Endometrium (tissue), 2 donors: ENCODE data around the gene TRMT1L.
"Not testable (repeated sequence)": the region's sequence is repeated elsewhere in the genome, so short reads cannot be mapped to it uniquely, and the experiment has no call there.

ENCODE experiments used
- FAIRE-seq: peaks from 2 replicates; lab custom pipeline; 2012; peaks lifted over from hg19 to GRCh38; lab: Jason Lieb, UNC
- donor health status: control.
- donor health status: control.

TRMT1L gene, protein sequence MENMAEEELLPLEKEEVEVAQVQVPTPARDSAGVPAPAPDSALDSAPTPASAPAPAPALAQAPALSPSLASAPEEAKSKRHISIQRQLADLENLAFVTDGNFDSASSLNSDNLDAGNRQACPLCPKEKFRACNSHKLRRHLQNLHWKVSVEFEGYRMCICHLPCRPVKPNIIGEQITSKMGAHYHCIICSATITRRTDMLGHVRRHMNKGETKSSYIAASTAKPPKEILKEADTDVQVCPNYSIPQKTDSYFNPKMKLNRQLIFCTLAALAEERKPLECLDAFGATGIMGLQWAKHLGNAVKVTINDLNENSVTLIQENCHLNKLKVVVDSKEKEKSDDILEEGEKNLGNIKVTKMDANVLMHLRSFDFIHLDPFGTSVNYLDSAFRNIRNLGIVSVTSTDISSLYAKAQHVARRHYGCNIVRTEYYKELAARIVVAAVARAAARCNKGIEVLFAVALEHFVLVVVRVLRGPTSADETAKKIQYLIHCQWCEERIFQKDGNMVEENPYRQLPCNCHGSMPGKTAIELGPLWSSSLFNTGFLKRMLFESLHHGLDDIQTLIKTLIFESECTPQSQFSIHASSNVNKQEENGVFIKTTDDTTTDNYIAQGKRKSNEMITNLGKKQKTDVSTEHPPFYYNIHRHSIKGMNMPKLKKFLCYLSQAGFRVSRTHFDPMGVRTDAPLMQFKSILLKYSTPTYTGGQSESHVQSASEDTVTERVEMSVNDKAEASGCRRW

DNA sequence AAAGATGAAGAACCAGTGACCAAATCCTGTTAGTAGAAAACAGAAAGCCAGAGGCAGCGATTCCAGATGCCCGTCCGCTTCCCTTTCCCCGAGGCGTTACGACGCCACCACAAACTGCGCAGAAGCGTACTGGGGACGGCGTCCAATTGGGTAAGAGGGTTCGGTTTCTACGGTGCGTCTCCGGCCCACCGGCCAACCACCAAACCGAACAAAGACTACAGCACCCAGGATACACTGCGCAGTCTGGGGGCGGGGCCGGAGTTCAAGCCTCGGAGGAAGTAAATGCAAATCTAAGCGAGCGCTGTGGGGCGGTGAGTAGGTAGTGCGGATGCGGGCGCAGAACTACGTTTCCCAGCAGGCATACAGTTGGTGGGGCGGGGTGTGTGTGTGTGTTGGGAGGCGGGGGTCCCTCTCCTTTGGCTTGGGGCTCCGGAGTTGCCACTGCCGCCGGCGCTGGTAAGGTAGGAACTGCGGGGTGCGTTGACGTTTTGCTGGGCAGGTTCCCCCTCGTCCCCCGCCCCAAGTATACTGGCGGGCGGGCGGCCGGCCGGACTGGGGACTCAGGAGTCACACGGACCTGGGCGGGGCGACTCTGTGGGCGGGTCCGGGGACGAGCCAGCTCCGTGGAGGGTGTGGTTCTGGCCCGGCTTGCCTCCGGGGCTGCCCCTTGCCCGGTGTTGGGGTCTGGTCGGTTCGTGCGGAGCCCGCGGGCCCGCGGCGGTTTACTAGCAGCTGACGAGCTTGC lies at the start of gene TRMT1L, which contains the start of gene SWT1:
TRMT1L (minus strand) TSS at position 100 of the 745 bp plus-strand sequence. CDS start 241 bp downstream, outside the sequence.
SWT1 (plus strand) TSS at position 314 of the 745 bp plus-strand sequence. CDS start 3,675 bp downstream, outside the sequence.
- peak; percentile 98 for FAIRE-seq

DNA sequence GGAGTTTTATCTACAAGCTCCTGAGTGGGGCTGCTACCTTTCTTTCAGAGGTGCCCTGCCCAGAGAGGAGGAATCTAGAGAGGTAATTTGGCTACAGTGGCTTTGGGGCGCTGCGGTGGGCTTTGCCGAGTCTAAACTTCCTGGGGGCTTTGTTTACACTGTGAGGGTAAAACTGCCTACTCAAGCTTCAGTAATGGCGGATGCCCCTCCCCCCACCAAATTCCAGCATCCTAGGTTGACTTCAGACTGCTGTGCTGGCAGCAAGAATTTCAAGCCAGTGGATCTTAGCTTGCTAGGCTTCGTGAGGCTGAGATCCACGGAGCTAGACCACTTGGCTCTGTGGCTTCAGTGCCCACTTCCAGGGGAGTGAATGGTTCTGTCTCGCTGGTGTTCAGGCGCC lies 44.1 kb upstream of the TRMT1L start:
- FAIRE-seq = no peak

DNA sequence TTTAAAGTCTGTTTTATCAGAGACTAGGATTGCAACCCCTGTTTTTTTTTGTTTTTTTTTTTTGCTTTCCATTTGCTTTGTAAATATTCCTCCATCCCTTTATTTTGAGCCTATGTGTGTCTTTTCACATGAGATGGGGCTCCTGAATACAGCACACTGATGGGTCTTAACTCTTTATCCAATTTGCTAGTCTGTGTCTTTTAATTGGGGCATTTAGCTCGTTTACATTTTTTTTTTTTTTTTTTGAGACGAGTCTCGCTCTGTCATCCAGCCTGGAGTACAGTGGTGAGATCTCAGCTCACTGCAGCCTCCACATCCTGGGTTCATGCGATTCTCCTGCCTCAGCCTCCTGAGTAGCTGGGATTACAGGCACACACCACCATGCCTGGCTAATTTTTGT lies 42.0 kb upstream of the TRMT1L start:
- FAIRE-seq = not testable (repeated sequence)

DNA sequence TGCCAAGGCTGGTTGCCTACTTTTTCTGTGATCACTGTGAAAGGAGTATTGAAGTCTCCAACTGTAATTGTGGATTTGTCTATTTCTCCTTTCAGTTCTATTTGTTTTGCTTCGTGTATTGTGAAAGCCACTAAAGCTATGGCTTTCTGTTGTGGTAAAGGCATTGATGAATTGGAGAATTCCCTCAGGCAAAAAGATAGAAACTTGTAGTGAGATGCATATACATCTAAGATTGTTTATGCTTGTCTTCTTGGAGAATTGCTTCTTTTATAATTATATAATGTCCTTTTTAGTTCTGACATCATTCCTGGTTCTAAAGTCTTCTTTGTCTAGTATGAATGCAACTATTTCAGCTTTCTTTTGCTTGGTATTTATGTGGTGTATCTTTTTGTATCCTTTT lies 37.0 kb upstream of the TRMT1L start:
- no peak for FAIRE-seq

DNA sequence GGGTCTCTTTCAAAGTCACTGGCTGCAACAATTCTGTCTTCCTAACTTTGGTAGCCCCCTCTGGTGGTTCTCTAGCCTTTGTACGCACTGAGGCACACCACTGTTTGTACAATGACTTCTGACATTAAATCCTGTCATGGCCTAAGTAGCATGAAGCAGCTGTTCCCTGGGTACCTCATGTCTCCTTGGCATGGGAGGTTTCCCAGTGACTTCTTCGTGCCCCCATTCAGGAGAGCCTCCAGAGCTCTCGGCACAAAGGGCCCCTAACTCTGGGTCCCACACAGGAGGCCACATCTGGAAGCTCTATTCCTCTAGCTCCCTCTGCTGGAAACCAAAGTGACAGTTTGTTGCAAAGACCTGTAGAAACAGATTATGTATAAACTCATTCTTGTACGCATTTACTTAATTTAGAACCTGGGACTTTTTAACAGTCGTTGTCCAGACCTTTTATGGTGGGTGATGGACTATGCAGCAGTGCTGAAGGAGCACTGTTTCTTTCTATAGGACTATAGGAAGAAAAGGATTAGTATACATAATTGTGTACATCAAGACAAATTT lies 13.6 kb upstream of the TRMT1L start:
- FAIRE-seq = peak; percentile 29

DNA sequence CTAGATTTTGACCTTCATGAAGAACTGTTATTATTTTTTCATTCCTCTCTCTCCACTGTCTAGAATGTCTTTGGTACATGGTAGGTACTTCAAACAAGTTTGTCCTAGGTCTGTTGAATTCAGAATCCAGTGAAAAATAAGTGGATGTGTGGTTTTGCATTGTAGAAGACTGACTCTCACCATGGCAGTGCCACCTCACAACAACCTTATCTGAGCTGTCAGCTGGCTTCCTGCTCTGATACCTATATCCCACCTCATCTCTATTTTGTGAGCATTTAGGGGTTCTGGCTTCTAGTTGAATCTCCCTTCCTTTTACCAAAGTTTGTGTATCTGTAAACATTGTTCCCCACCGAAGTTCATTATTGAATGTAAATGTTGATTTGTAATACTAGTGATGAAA lies 9.4 kb upstream of the TRMT1L start:
- FAIRE-seq = no peak

DNA sequence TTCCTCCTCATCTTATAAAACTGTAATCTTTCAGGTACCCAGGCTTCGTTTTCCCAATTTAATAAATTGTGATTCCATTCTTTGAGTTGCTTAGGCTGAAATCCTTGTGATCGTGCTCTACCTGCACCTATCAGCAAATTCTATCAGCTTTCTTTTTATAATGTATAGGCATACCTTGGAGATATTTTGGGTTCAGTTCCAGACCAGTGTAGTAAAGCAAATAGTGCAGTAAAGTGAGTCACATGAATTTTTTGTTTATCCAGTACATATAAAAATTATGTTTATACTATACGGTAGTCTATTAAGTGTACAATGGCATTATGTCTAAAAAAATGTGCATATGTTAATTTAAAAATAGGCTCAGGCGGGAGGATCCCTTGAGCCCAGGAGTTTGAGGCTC lies 5.7 kb upstream of the TRMT1L start:
- FAIRE-seq = no peak

DNA sequence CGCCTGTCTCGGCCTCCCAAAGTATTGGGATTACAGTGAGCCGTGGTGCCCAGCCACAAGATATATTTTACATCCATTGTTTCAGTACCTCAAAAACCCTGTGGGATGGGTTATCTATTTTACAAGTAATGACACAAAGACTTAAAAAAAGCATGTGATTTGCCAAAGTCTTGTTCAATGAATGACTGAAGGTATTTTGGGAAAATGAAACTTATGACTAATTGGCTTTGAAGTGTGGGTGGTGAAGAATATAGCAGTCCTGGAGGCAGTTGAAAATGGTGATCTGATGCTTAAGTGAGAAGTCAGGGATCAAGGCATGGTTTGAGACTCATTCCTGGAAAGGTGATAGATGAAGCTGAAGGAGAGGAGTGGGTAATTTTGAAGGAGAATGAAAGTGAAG lies 3.2 kb upstream of the TRMT1L start:
- no peak for FAIRE-seq

DNA sequence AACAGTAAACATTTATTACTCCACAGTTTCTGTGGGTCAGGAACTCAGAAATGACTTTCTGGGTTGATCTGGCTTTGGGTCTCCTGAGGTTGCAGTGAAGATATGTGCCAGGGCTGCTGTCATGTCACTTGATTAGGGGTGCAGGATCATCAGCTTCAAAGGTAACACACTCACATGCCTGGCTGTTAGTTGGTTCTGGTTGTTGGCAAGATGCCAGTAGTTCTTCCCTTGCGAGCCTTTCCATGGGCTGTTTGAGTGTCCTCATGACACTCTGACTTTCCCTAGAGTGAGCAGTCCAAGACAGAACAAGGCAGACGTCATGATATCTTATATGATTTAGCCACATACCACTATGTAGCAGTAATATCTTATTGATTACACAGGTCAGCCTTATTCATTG lies 2.0 kb upstream of the TRMT1L start:
- no peak for FAIRE-seq

DNA sequence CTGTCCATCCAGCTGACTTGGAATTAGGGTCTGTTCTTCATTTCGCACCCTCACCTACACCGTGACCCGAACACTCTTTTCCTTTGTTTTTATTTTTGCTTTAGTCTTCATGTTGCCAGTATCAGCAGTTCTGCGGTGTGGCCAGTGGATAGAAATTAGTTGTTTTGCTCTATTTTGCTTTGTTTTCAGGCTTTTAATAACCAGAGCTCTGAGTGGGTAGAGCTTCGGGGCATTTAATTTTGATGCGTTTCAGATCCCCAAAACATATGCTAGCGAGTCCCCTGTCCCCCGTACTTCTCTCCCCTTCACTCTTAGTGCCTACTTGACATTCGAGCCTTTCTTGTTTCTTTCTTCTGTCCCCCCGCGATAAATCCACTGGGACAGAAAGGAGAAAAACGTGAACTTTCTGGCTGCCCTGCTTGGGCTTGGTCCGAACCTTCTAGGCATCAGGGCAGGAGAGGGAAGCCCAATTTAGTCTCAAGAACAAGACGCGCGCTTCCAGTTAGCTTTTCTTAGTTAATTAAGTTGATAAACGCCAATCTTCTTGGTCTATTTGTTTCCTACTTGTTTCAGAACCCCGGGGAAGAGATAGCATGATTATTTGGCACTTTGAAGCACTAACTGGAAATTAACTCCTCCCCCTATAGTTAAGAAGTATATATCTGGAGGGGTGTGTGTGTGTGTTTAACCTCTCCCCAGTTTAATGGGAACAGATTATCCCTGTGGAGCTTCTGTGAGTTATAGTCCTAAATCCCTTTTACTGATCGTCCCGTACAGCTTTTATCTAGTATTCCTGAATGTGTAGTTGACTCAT lies 1.1 kb upstream of the TRMT1L start:
- FAIRE-seq = no peak

DNA sequence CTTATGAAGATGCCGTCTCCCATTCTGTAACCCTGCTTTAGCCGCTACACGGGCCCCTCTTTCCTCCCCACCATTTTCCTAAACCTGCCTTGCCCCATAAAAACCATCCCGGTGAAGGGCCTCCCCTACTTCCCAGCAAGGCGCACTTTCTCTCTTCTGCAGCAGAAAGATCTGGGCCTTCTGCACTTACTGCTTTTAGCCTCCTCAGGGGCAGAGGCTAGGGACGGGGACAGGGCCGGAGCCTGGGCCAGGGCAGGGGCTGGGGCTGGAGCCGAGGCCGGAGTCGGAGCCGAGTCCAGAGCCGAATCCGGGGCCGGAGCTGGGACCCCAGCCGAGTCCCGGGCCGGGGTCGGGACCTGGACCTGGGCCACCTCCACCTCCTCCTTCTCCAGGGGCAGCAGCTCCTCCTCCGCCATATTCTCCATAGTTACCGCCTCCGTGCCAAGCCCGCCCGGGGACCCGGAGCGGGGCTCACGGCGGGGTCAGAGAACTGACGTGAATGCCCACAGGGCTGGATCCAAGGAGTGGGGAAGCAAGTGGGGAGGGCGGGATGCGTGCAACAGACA lies 382 bp downstream of the TRMT1L start:
- FAIRE-seq = no peak

DNA sequence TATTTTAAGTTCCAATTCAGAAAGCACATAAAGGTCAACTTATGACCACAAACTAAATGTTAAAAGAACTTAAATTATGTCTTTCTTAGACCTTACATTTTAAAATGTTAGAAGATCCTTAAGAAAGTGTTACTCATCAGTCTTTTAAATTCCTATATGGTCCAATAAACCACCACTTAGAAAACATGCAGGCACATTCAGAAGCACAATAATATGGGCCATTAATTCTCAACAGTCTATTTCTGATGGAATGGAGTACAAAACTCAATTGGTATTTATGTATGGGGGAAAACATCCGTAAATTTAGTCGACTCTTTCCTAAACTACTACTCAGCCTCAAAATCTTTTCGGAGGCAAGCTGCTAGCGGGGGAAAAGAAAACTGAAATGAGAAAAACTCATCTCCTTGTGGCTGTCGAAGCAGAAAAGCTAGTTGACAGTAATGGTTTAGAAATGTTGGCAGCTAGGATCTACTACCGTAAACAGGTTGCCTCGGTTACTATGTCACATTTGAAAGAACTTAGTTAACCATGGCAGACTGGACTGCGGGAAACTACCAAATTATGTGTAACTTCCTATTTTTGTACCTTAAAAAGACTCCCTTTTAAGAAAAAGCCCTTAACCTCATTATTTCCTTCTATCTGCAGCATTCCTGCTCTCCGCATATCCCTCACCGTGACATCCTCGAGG lies 1.0 kb downstream of the TRMT1L start:
- FAIRE-seq = peak; percentile 58

DNA sequence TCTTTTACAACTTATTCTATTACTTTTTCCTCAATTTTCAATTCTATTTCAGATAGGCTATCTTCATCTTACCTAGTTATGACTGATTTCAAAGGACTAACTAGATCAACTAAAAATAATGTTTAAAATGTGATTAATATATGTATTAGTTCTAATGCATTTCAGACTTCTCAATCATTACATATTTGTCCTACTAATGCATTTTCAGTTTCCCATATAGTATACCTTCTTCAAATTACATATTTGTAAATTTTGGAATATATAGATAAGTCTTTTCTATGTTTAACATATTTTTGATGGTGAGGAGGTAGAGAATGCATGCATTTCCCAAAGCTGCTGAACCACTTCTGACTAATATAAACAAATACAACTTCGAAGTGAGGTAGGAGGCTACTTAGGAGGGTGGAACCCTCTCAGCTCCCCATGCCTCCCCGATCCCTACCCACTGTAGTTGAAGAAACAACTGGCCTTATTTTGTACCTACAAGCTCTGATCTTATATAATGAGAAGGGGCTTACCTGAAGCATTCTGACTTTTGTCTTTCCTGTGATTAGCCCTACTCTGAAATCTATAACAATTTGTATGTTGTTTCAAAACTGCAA lies 1.7 kb downstream of the TRMT1L start:
- no peak for FAIRE-seq

DNA sequence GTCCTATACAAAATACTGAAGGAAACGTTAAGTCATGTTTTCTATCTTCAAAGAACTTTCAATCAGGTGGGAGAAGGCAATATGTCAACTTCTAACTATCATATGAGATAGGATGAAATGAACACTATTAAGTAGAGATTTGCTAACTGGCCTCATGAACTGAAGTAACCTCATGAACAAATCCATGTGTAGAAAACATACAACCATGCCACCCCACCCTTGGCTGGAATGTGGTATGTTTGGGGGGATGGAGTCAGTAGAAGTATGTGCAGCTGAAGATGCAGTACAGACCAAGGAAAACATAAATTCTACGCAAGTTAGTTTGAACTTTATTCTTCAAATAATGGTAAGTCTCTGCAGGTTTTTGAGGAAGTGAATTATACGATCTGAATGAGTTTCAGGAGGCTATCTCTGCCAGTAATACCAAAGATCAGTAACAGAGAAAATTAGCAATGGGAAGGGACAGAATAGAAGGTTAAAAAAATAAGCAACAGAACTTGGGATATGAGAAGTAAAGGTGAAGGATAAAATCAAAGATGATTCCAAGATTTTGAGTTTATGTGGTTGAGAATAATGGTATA lies 4.5 kb downstream of the TRMT1L start:
- FAIRE-seq = no peak

DNA sequence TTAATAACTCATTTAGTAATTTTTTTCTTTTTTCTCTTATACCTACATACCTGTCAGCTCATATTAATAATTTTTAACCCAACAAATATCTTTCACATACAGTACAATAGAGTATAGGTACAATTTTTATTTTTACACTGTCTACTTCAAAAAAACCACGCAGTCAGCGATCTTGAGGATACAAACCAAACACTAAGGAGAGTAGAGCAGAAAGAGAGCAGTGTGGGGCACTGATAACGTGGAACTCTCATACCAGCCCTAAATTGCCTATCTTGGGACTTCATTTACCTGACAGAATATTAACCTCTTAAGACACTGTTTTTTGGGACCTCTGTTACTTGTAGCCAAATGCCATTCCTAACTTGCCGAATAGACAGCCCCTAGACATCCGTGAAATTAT lies 5.5 kb downstream of the TRMT1L start:
- no peak for FAIRE-seq

DNA sequence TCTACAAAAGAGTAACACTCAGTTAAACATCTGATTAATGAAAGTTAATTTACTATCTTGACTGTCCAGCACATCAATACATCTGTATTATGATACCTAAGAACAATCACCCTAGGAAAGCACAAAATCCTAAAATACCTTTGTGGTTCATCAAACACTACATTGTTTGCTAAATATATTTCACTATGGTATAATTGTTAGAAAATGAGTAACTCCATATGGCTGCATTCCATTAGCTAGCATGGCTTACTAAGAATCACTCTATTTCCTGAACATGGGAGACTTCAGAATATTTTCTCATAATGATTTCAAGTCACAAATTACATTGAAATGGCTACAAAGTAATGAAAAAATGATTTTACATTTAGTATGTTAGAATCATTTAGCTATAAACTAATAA lies 12.5 kb downstream of the TRMT1L start:
- no peak for FAIRE-seq

DNA sequence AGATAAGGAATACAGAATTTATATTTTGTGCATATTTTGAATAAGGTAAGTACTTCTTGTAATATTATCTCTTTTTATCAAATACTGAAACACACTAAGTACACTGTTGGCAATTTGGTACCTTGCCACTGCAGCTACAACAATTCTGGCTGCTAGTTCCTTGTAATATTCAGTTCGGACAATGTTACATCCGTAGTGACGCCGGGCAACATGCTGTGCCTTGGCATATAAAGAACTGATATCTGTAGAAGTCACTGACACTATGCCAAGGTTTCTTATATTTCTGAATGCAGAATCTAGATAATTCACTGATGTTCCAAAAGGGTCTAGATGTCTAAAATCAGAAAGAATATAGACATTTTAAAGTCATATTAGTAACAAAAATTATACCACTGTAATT lies 17.5 kb downstream of the TRMT1L start:
- no peak for FAIRE-seq

DNA sequence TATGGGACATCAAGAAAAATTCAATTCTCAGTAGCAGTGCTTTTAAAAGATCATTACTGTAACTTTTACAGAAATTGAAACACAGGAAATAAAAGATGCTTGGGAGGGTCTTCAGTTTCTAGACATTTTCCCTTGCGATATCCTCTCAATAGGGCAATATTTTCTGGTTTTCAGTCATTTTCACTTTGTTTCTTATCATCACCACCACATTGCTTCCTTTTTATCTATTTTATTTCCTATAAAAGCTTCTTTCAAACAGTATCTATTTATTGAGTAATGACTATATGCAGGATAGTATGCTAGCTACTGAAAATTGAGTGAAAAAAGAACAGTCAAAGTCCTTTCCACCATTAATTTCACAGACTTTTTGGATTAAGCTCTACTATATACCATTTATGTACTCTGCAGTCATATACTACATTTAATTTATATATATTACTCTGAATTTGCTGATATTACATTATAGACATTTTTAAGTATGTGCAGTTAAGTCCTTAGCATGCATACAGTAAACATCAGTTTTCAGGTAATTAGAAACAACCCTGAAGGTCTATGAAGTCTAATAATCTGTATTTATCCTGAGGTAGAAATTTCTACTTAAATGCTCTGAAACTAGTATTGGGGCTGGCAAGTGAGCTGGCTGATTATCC lies 18.7 kb downstream of the TRMT1L start:
- FAIRE-seq = no peak

DNA sequence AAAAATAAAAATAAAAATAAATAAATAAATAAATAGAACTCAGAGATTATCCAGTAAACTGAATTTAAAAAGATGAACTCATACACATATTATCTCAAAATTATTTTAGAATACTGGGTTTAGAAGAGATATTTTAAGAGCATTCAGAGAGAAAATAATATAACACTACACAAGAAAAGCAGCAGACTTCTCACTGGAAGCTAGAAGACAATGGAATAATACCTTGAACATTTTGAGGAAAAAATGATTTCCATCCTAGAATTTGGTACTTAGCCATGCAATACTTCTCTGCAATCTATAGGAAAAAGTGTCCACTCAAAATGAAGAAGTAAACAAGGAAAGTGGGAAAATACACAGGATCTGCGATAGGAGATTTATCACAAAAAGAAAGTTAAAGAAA lies 24.2 kb downstream of the TRMT1L start:
- FAIRE-seq = peak; percentile 43
